Measurements from ENCODE around the gene ABHD17C. TPM values are rescaled to one million over a fixed set of nuclear protein-coding genes. Genes with fewer than 3 reads are reported as not detected.

Gene ABHD17C
- total RNA-seq, 1 donor from 2014 or later = 5.9 TPM

- no peaks in the 10 kb centered on the region for H3K9me3 ChIP-seq (replicated peaks)
- DNase-seq = no peak
- intact Hi-C loops (cut with micrococcal nuclease) = loop anchor here (5.0 to 10.0 kb wide), 3 partner anchors 121 to 208 kb away; no protein-coding TSS in a partner anchor
- no peak overlapping the region for H3K27ac ChIP-seq (replicated peaks)
- H3K4me1 ChIP-seq = peaks cover 38% of the 10 kb centered on the region
- H3K36me3 ChIP-seq = no peaks in the 10 kb centered on the region
- H3K27me3 ChIP-seq (ENCODE audit: low read depth) = peaks cover 30% of the 10 kb centered on the region
- no peak overlapping the region for H3K4me3 ChIP-seq
- no peak for TF ChIP-seq CTCF (IDR thresholded peaks at IDR 0.05; ENCODE audit: borderline replicate concordance)
Measured at GRCh38 chr15:80775338-80775737, 80.2 kb downstream of the ABHD17C start.

GRCh38 chr15:80776420-80777045 is 81.4 kb downstream of the ABHD17C start:
- intact Hi-C loops (cut with micrococcal nuclease) = loop anchor here (5.0 to 10.0 kb wide), 3 partner anchors 122 to 209 kb away; no protein-coding TSS in a partner anchor
- H3K9me3 ChIP-seq (replicated peaks) = no peaks in the 10 kb centered on the region
- peaks cover 44% of the 10 kb centered on the region for H3K4me1 ChIP-seq
- peak; percentile 47 for DNase-seq
- peak; percentile 86 for TF ChIP-seq CTCF (IDR thresholded peaks at IDR 0.05; ENCODE audit: borderline replicate concordance)
- peak overlapping the region; percentile 57 for H3K27ac ChIP-seq (replicated peaks)
- no peaks in the 10 kb centered on the region for H3K36me3 ChIP-seq
- no peak overlapping the region for H3K4me3 ChIP-seq
- H3K27me3 ChIP-seq (ENCODE audit: low read depth) = peaks cover 42% of the 10 kb centered on the region

- H3K9me3 ChIP-seq (replicated peaks) = no peaks in the 10 kb centered on the region
- H3K4me3 ChIP-seq = no peak overlapping the region
- H3K36me3 ChIP-seq = no peaks in the 10 kb centered on the region
- no peak for DNase-seq
- intact Hi-C loops (cut with micrococcal nuclease) = loop anchor here (5.0 to 10.0 kb wide), 3 partner anchors 122 to 210 kb away; no protein-coding TSS in a partner anchor
- H3K27me3 ChIP-seq (ENCODE audit: low read depth) = peaks cover 48% of the 10 kb centered on the region
- H3K4me1 ChIP-seq = peaks cover 44% of the 10 kb centered on the region
- H3K27ac ChIP-seq (replicated peaks) = peak overlapping the region; percentile 57
- TF ChIP-seq CTCF (IDR thresholded peaks at IDR 0.05; ENCODE audit: borderline replicate concordance) = no peak
Measured at GRCh38 chr15:80777137-80777536, 82.0 kb downstream of the ABHD17C start.

- TF ChIP-seq CTCF (IDR thresholded peaks at IDR 0.05; ENCODE audit: borderline replicate concordance) = no peak
- no peak for DNase-seq
- intact Hi-C loops (cut with micrococcal nuclease) = loop anchor here (5.0 to 10.0 kb wide), 3 partner anchors 123 to 211 kb away; no protein-coding TSS in a partner anchor
- peaks cover 44% of the 10 kb centered on the region for H3K4me1 ChIP-seq
- H3K27ac ChIP-seq (replicated peaks) = no peak overlapping the region
- H3K4me3 ChIP-seq = no peak overlapping the region
- peaks cover 57% of the 10 kb centered on the region for H3K27me3 ChIP-seq (ENCODE audit: low read depth)
- no peaks in the 10 kb centered on the region for H3K36me3 ChIP-seq
- H3K9me3 ChIP-seq (replicated peaks) = no peaks in the 10 kb centered on the region
Measured at GRCh38 chr15:80777826-80778620, 82.9 kb downstream of the ABHD17C start.

GRCh38 chr15:80778621-80778963 is 83.5 kb downstream of the ABHD17C start:
- no peaks in the 10 kb centered on the region for H3K36me3 ChIP-seq
- H3K4me1 ChIP-seq = peaks cover 44% of the 10 kb centered on the region
- intact Hi-C loops (cut with micrococcal nuclease) = loop anchor here (5.0 to 10.0 kb wide), 3 partner anchors 124 to 211 kb away; no protein-coding TSS in a partner anchor
- H3K27me3 ChIP-seq (ENCODE audit: low read depth) = peaks cover 62% of the 10 kb centered on the region
- no peaks in the 10 kb centered on the region for H3K9me3 ChIP-seq (replicated peaks)
- DNase-seq = no peak
- peak overlapping the region; percentile 70 for H3K4me3 ChIP-seq
- no peak overlapping the region for H3K27ac ChIP-seq (replicated peaks)
- TF ChIP-seq CTCF (IDR thresholded peaks at IDR 0.05; ENCODE audit: borderline replicate concordance) = no peak
